Measurements from ENCODE around the gene MSX2. TPM values are rescaled to one million over a fixed set of nuclear protein-coding genes. Genes with fewer than 3 reads are reported as not detected.

MSX2 gene
- total and polyA plus RNA-seq, 2 experiments from 2014 or later = 0.17 to 0.47 TPM

GRCh38 chr5:174751154-174752000, 27.0 kb downstream of the MSX2 start:
- H2AFZ ChIP-seq = peak overlapping the region; percentile 99
- H3K4me1 ChIP-seq (ENCODE audit: insufficient read depth) = no peaks in the 10 kb centered on the region
- H3K4me2 ChIP-seq = peak overlapping the region; percentile 95
- H3K36me3 ChIP-seq (ENCODE audit: insufficient read depth) = no peaks in the 10 kb centered on the region
- no peak overlapping the region for H3K27ac Mint-ChIP-seq
- no peaks in the 10 kb centered on the region for H3F3A ChIP-seq (replicated peaks; ENCODE audit: low read depth)
- no peaks in the 10 kb centered on the region for H3K9me3 Mint-ChIP-seq
- H3K27me3 ChIP-seq (ENCODE audit: insufficient read depth) = peaks cover 71% of the 10 kb centered on the region
- H3K9me2 ChIP-seq (ENCODE audit: insufficient read depth) = no peaks in the 10 kb centered on the region
- DNase-seq (ENCODE audit: low spot score) (peak; percentile 81), ATAC-seq (peak; percentile 85)
- no peak overlapping the region for H3K27ac ChIP-seq (ENCODE audit: low read depth)
- H3K4me3 ChIP-seq = peak overlapping the region; percentile 80
- no peaks in the 10 kb centered on the region for H3K36me3 Mint-ChIP-seq (ENCODE audit: low read depth)
- TF ChIP-seq EZH2 (IDR thresholded peaks at IDR 0.05; ENCODE audit: low read depth, unreplicated experiment) (peak; percentile 68), ZNF462 (CRISPR knock-in tag; IDR thresholded peaks at IDR 0.05) (no peak)
- H3K27me3 Mint-ChIP-seq (ENCODE audit: insufficient read depth, low read depth, poor library complexity) = peaks cover 37% of the 10 kb centered on the region
- H3K4me1 Mint-ChIP-seq = peaks cover 4% of the 10 kb centered on the region; the same call in 2 of the 3 replicates
- peak overlapping the region; percentile 74 for H3K4me3 Mint-ChIP-seq
- no peaks in the 10 kb centered on the region for H3K79me2 ChIP-seq (replicated peaks; ENCODE audit: insufficient read depth)
- H4K20me1 ChIP-seq (replicated peaks; ENCODE audit: insufficient read depth) = no peaks in the 10 kb centered on the region

- no peaks in the 10 kb centered on the region for H3K79me2 ChIP-seq (replicated peaks; ENCODE audit: insufficient read depth)
- peak overlapping the region; percentile 99 for H2AFZ ChIP-seq
- no peaks in the 10 kb centered on the region for H4K20me1 ChIP-seq (replicated peaks; ENCODE audit: insufficient read depth)
- Mint-ChIP-seq H3K27ac (no peak overlapping the region), H3K4me3 (peak overlapping the region; percentile 74), H3K9me3 (no peaks in the 10 kb centered on the region), H3K36me3 (ENCODE audit: low read depth) (no peaks in the 10 kb centered on the region), H3K4me1 (peaks cover 4% of the 10 kb centered on the region; the same call in 2 of the 3 replicates), H3K27me3 (ENCODE audit: insufficient read depth, low read depth, poor library complexity) (peaks cover 37% of the 10 kb centered on the region)
- ATAC-seq = no peak
- no peaks in the 10 kb centered on the region for H3K36me3 ChIP-seq (ENCODE audit: insufficient read depth)
- H3K4me2 ChIP-seq = peak overlapping the region; percentile 95
- H3K27ac ChIP-seq (ENCODE audit: low read depth) = no peak overlapping the region
- DNase-seq (ENCODE audit: low spot score) = no peak
- peak overlapping the region; percentile 80; the same call in 1 of the 2 replicates for H3K4me3 ChIP-seq
- no peaks in the 10 kb centered on the region for H3K4me1 ChIP-seq (ENCODE audit: insufficient read depth)
- H3K9me2 ChIP-seq (ENCODE audit: insufficient read depth) = no peaks in the 10 kb centered on the region
- H3F3A ChIP-seq (replicated peaks; ENCODE audit: low read depth) = no peaks in the 10 kb centered on the region
- peaks cover 71% of the 10 kb centered on the region for H3K27me3 ChIP-seq (ENCODE audit: insufficient read depth)
- no peak for TF ChIP-seq ZNF462 (CRISPR knock-in tag; IDR thresholded peaks at IDR 0.05)
- no peak for TF ChIP-seq STAT1 (IDR thresholded peaks at IDR 0.05; ENCODE audit: unreplicated experiment)
- no peak for TF ChIP-seq ZNF331 (CRISPR knock-in tag; IDR thresholded peaks at IDR 0.05; ENCODE audit: low read depth)
Measured at GRCh38 chr5:174752121-174752520, 27.7 kb downstream of the MSX2 start.
